ENCODE results near the gene S100Z.
"Not testable (repeated sequence)": the region's sequence is repeated elsewhere in the genome, so short reads cannot be mapped to it uniquely, and the experiment has no call there.

S100Z gene

DNA sequence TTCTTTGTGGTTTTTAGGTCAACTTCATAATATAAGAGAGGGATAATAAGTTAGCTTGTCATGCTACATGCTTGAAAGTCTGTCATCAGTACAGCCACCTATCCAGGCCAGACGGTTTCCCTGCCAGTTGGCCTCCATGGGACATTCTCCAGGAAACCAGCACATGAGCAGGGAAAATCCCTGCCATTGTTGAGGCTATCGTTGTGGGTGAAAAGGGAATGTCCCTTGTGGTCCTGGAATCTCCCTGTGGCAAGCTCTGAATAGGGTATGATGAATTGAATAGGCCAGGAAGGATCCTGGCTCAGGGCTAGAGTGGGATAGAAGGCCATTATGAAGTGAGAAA is 18.7 kb upstream of the S100Z start:
- no peak for DNase-seq

DNA sequence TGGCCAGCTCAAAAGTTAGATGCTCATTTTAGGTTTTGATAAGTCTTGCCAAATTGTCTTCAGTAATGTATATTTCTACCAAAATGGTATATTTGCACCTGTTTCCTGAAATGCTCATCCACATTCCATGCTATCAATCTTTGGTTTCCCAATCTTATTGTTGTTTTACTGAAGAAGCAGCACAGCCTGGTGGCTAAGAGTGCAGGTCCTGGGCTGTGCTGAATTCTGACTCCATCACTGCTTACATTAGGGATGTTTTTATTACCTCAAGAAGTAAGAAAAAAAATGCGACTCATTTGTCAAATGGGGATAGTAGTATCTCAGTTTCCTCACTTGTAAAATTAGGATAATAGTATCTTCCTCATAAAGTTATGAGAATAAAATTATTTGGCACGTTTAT is 13.6 kb upstream of the S100Z start:
- no peak for DNase-seq

DNA sequence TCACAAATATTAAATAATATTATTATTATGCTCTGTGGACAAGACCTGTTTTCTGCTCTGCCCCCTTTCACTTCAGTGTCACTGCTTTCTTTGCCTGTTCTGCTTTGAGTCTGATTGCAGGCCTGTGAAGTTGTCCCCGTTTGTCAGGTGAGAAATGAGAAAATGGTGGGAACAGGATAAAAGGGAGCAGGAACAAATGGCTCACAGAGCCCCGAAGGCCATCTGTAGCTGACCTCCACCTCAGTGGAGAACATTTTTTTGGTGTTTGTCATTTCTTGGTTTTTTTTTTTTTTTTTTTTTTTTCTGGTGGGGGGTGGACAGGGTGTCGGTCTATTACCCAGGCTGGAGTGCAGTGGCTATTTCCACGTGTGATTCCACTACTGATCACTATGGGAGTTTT is 13.2 kb upstream of the S100Z start:
- no peak for DNase-seq

DNA sequence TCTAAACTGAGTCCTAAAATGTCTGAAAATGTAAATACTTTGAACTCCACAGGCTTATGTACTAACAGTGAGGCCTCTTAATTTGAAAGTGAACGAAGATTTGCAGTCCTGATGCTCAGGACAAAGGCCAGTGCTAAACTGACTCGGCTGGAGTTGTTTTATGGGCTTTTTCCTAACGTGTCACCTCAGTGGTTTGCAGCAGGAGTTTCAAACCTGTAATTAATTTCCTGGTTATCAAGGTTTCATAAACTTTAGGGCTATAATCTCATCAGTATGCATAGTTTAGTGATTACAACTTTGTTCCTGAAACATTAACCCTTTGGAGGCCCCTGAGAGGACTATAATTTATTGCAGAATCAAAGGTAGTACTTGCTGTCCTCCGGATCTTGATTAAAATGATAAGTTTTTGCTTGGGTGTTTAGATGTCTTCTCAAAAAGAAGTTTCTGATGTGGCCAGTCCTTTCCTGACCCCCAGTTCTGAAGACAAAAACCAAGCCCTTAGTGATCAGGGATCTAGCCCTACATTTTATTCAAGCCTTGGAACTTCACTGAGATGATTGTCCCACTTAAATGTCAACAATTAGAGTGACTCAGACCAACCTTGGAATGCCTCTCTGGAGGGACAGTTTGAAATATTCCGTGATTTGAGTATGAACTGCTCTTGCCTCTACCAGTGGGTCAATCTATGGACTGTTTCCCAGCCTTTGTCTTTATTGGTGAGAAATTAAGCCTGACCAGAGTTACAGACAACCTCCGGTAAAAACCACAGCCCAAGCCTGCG is 11.1 kb upstream of the S100Z start:
- no peak for DNase-seq

DNA sequence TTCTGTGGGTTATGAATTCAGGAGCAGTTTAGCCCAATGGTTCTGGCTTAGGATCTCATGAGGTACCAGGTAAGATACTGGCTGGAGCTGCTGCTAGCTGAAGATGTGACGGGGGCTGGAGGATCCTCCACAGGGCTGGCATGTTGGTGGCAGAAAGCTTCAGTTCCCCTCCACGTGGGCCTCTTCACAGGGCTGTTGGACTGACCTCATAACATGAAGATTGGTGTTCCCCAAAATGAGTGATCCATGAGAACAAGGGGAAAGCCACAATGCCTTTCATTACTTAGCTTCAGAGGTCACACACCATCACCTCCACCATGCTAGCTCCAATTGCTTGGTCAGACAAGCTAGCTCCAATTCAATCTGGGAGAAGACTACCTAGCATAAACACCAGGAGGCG is 8.5 kb upstream of the S100Z start:
- DNase-seq, result no peak

DNA sequence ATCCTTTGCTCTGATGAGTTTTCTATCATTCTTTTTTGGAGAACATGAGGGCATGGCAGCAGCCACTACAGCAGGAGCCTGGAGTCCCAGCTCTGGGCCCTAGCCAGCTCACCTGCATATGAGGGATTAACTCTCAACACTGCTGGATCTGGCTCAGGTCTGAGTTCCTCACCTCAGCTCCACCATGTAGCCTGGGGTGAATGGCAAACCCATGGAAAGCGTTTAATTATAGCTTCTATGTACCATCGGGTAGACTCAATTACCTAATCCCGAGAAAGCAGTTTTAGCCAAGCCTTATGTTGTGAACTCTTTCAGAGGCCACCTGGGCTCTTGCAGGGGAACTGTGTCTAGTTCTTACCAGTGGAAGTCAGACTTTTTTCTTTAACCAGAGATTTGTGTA is 3.9 kb upstream of the S100Z start:
- DNase-seq, result no peak

DNA sequence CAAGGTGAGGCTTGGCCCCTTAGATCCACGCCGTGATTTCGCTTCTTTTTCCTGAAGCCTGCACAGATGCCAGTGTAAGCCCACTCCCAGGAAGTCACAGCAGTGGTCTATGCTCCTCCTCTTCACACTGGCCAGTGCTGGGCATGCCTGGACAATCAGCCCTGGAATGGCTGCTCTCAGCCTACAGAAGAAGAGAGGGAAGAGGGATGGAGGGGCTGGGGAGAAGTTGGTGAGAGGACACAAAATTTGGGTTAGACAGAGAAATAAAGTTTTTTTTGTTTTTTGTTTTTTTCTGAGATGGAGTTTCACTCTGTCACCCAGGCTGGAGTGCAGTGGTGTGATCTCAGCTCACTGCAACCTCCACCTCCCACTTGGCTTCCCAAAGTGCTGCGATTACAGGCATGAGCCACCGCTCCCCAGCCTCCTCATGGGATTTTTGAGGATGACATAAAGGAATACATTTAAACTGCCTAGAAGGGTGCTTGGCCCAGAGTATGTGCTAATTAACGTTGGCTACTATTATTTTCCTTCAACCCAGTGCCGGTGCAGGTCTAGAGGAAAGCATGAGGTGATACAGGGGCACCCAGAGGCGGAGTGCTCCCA is 830 bp downstream of the S100Z start:
- DNase-seq, result no peak

DNA sequence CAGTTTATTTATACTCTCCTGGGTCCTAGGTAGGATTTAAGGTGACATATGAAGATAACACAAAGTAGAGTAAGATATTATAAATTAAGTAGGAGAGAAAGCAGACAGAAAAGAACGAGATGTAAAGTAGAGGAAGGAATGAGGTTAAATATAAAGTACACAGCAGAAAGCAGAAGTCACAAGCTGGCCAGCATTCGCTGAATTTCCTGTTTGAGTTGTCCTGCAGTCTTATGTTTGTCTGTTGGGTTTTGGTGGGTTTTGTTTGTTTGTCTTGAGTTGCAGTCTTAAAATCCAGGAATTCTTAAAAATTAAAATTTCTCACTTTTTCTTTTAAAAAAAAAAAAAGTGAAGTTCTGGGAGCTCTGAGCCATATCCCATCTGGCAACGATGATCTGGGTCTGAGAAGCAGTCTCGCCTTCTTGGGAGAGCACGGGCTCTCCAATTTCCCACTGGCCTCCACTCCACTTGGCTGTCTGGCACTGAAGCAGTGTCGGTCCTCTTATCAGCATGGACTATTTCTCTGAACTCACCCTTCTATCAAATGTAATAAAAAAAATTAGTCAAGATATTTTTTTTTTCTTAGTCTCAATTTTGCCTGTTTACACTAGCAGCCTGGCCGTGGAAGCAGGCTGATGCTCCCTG is 2.0 kb downstream of the S100Z start:
- no peak for DNase-seq

DNA sequence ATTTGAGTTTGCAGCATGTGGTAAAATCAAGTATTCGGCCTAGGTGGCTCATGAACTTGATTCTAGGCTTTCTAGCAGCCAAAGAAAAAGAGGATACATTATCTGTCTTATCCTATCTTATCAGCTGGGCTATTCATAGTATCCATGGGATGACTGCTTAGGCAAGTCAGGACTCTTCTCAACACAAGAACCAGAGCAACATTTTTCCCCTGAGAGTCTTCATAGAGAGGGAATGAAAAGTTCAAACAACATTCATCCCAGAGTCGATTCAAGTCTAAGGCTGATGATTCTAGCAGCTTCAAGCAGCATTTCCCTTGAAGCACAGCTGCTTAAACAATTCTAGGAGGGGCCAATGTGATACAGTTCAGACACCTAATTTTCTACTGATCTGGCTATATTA is 3.0 kb downstream of the S100Z start:
- no peak for DNase-seq

DNA sequence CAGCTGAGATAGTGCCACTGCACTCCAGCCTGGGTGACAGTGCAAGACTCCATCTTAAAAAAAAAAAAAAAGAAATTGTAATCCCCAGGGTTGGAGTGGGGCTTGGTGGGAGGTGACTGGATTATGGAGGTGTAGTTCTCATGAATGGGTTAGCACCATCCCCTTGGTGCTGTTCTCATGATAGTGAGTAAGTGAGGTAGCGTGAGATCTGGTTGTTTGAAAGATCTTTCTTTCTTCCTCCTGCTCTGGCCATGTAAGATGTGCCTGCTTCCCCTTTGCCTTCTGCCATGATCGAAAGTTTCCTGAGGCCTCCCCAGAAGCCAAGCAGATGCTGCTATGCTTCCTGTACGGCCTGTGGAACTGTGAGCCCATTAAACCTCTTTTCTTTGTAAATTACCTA is 3.9 kb downstream of the S100Z start:
- DNase-seq, result not testable (repeated sequence)

DNA sequence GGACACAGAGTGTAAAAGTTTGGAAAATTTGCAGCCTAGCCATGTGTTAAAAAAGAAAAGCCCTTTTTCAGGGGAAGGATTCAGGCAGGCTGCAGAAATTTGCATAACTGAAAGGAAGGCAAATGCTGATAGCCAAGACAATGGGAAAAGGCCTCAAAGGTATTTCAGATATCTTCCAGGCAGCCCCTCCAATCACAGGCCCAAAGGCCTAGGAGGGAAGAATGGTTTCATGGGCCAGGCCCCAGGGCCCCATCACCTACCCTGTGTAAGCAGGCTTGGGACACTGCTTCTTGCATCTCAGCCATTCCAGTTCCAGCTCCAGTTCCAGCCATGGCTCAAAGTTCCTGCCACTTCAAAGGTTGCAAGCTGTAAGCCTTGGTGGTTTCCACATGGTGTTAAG is 4.8 kb downstream of the S100Z start:
- DNase-seq, result no peak

DNA sequence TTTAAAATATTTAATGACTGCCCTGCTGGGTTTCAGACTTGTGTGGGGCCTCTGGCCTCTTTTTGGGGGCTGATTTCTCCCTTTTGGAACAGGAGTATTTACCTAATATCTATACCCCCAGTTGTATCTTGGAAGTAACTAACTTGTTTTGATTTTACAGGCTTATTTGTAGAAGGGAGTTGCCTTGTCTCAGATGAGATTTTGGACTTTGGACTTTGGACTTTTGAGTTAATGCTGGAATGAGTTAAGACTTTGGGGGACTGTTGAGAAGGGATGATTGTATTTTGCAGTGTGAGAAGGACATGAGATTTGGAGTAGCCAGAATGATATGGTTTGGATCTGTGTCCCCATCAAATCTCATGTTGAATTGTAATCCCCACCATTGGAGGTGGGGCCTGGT is 5.7 kb downstream of the S100Z start:
- DNase-seq, result not testable (repeated sequence)

DNA sequence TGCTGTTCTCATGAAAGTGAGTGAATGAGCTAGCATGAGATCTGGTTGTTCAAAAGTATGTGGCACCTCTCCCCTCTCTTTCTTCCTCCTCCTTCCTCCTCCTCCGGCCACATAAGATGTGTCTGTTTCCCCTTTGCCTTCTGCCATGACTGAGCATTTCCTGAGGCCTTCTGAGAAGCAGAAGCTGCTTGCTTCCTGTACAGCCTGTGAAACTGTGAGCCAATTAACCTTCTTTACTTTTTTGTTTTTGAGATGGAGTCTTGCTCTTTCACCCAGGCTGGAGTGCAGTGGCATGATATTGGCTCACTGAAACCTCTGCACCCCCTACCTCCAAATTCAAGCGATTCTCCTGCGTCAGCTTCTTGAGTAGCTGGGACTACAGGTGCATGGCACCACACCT is 6.1 kb downstream of the S100Z start:
- no peak for DNase-seq

DNA sequence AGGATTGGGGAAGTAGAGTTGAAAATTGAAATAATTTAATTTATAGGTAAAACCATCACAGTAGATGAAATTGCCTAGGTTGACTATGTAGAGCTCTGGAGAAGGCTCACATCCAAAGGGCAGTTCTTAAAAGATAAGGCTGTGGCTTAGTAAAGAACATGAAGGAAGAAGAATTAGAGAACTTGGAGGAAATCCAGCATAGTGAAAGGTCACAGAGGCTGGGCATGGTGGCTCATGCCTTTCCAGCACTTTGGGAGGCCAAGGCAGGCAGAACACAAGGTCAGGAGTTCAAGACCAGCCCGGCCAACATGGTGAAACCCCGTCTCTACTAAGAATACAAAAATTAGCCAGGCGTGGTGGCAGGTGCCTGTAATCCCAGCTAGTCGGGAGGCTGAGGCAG is 7.0 kb downstream of the S100Z start:
- not testable (repeated sequence) for DNase-seq

DNA sequence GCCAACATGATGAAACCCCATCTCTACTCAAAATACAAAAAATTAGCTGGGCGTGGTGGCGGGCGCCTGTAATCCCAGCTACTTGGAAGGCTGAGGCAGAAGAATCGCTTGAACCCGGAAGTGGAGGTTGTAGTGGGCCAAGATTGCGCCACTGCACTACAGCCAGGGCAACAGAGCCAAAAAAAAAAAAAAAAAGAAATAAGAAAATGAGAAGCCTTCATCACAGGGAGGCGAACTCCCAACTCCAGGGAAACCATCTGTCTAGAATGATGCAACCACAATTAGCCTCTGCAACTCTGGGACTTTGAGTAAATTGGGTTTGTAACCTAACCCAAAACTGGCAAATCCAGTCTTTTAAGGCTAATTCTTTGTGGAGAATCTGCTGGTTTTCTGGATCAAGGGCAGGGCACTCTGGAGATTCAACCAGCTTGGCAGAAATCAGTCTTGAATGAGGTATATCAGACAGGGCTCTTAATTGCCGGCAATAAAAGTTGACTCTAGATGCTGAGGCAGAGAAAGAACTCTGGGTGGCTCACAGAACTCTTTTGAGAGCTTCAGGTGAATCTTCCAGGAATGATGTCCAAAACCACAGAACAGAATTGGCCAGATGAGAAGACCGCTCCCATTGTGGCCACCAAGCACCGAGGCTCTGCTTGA is 9.9 kb downstream of the S100Z start:
- no peak for DNase-seq

DNA sequence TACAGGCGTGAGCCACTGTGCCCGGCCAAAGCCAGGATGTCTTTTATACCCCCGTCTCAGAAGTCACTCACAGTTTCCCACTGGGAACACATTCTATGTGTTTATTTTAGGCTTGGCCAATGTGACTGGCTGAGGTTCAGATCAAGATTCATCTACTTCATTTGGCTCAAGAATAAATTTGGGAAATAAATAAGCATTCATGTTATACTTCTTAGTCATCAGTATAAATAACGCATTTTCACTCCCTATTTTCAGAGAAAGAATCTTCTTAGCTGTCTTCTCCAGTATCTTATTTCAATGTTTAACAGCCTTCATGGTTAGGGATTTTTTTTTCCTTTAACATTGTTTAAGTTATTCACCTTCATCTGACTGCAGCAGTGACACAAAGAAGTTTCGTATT is 11.8 kb downstream of the S100Z start:
- DNase-seq, result no peak

DNA sequence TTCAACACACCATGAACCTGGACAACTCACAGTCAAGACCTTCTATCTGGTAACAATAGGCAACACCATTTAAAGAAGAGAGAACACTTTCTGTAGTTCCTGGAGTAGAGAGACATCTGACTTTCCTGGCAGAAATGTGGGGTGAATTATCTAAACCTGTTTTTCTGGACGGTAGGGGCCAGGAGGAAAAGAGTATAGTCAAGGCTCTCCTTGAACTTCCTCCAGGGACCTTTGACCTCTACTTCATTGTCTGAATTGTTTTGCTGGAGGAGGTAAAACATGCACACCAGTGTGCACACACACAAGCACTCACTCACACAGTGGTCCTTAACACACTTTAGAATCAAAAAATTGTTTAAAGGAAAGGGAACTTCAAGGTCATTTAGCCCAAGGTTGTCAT is 13.2 kb downstream of the S100Z start:
- DNase-seq, result no peak

DNA sequence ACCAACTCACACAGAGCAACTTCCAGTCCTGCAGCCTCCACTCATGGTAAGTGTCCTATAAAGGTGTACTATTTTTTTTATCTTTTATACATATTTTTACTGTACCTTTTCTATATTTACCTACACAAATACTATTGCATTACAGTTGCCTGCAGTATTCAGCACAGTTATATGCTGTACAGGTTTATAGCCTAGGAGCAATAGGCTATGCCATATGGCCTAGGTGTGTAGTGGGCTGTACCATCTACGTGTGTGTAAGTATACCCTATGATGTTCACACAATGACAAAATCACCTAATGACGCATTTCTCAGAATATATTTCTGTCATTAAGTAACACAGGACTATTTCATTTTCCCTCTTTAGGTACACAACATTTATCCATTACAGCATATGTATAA is 16.7 kb downstream of the S100Z start:
- no peak for DNase-seq

DNA sequence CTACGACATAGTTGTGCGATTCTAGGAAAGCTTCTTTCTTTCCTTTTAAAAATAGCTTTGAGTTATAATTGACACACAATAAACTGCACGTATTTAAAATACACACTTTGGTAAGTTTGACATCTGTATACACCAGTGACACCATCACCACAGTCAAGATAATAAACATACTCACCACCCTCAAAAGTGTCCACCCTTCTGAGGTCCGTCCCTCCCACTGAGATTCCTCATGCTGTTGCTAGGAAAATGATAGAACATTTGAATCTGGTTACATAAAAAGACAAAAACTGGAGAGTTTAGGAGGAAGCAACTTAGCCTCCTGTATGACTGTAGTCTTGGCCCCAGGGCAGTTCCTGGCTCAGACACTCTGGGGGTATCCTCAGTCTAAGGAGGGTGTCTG is 17.2 kb downstream of the S100Z start:
- DNase-seq, result no peak

DNA sequence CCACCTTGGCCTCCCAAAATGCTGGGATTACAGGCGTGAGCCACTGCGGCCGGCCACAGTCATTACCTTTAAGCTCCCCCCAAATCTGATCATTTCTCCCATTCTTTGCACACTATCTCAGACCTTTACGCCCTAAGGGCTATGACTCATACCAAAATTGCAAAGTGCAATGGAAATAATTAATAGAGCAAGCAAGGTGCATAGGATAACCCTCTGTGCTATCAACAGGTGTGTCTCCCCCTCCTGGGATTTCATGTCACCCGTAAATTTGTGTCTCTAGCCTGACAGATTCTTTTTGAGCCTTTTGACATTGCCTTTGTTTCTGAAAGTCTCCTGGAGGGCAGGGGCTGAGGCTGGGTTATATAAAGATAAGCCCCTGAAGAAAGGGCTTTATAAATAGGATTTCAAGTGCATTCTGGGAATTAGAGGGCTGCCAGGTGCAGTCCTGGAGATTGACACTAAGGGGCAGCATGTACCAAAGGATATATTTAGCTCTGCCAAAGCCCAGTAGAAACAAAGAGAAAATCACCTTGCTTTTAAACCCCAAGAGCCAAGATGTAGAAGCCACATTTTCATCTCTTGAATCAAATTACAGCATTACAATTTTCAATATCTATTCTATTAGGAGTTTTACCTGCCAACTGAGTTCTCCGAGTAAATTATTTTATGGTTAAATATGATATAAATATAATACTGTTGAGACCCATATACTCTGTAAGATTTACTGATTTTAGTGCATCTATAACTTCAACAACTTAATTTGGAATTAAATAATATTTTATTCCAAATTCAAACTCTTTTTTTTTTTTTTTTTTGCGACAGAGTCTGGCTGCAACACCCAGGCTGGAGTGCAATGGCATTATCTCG is 18.2 kb downstream of the S100Z start:
- peak; percentile 52 for DNase-seq

DNA sequence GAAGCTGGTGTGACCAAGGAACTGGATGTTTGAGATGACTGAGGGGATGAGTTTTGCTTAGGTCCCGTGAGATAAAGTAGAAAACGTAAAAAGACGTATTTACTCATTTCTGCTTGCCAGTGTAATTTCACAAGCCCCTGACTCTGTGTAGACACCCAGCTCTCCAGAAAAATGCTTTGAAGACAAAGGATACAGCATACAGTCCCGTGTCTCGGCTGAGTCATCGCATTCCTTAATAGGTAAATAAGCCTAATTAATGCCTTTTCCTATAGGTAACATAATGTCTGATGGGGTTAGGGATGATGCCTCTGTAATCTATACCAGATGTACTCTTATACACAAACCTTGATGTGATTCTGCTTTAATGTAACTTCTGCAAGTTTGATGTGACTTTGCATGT is 20.2 kb downstream of the S100Z start:
- no peak for DNase-seq

DNA sequence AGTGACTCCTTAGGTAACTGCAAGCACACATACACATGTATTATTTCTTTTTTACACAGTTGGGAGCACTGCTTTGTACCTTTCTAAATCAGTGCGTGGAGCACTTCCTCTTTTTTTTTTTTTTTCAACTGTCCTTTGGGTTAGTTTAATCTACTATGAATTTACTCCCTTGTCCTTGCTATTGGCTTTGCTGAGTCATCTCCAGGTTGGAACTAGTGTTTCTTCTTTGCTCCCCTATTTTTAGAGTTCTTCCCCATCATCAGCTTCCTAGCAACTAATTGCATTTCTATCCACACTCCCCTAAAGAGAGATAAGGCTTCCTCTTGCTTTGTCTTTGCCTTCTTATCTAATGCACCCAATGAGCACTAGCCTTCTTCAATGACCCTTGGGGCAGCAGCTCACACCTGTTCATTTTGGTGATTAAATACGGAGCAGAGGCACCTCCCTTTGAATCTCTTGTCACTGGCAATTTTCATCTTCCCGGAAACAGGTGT is 24.3 kb downstream of the S100Z start:
- no peak for DNase-seq

DNA sequence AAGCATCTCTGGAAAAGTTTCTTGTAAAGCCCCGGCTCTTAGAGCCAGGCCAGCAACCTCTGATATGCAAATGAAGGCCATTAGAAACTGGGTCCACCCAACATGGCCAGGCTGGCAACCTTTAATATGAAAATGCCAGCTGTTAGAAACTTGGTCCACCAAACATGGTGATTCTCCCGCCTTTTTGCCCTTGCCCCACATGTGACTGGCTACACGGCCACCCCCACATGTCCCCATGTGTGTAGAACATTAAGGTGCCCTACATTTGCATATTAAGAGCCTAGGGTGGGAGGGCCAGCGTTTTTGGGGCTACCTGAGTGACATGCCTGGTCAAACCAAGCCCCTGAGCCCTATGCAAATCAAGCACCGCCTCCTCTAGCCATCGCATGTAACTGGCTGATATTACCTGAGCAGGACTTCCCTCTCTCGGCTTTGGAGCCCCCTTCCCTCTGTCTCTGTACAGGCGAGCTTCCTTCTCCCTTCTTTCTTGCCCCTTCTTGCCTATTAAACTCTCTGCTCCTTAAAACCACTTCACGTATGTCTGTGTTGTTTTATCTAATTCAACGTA is 39.0 kb downstream of the S100Z start:
- DNase-seq, result no peak

Measured in stimulated activated CD4-positive, alpha-beta T cell treated with anti-CD3 and anti-CD28 coated beads, Interleukin-12 subunit alpha, Interleukin-12 subunit beta, amount 100 ng/mL, for 4 hours (primary cell).